IMR-90 (cell line): ENCODE results near the gene MEF2C. TPM values are rescaled to one million over a fixed set of nuclear protein-coding genes. Genes with fewer than 3 reads are reported as not detected.

Experiments
- ATAC-seq: fragments of 200-7000 bp; cut with Tn5 transposase; 2 replicates; pipeline ENCODE4 v1.9.1; 2020; ENCODE audit warnings: low read depth, mild to moderate bottlenecking, moderate library complexity
- BruUV-seq: library from RNA; stranded (reverse); fragments of 400-500 nt; replicated peaks from 2 replicates; lab custom pipeline; 2021; lab: Mats Ljungman, UMichigan
- CTCF ChIA-PET: fragments of 300-600 bp; formaldehyde crosslinking; extraction: SDS; loops from one replicate; lab custom pipeline; 2021; ENCODE audit warnings: antibody characterized with exemption; lab: Yijun Ruan, JAX
- POLR2A ChIA-PET: fragments of 300-600 bp; sonication (Branson Sonifier 250); formaldehyde crosslinking; loops from one replicate; lab custom pipeline; 2022; ENCODE audit warnings: antibody characterized with exemption; ENCODE audit not compliant: unreplicated experiment; lab: Charles Lee
- DNase-seq: peaks from one replicate; pipeline ENCODE4 v3.0.0; 2013
- H2AFZ ChIP-seq: replicated peaks from 2 replicates; pipeline ENCODE3; 2013; ENCODE audit warnings: low read length, mild to moderate bottlenecking; ENCODE audit not compliant: poor library complexity
- H2AK5ac ChIP-seq: 2 replicates; pipeline ENCODE4 v1.6.1; 2013; ENCODE audit warnings: low read depth, low read length, inconsistent platforms
- H2AK9ac ChIP-seq: replicated peaks from 2 replicates; pipeline ENCODE3; 2013; ENCODE audit warnings: mild to moderate bottlenecking, low read depth, low read length, moderate library complexity; ENCODE audit not compliant: poor library complexity
- H2BK120ac ChIP-seq: 2 replicates; pipeline ENCODE4 v1.6.1; 2013; ENCODE audit warnings: low read depth, low read length, inconsistent platforms
- H2BK15ac ChIP-seq: 3 replicates; pipeline ENCODE4 v1.6.1; 2013; ENCODE audit warnings: low read depth, low read length, inconsistent platforms
- H2BK20ac ChIP-seq: 2 replicates; pipeline ENCODE4 v1.6.1; 2013; ENCODE audit warnings: low read depth, mild to moderate bottlenecking, inconsistent platforms, low read length, moderate library complexity
- H2BK5ac ChIP-seq: 2 replicates; pipeline ENCODE4 v1.6.1; 2013; ENCODE audit warnings: mild to moderate bottlenecking, low read depth, low read length, inconsistent platforms; ENCODE audit not compliant: poor library complexity, severe bottlenecking
- H3K14ac ChIP-seq: replicated peaks from 2 replicates; pipeline ENCODE4 v1.6.1; 2013; ENCODE audit warnings: low read depth, low read length, inconsistent platforms
- H3K18ac ChIP-seq: 2 replicates; pipeline ENCODE4 v1.6.1; 2013; ENCODE audit warnings: low read depth, low read length, control low read depth
- H3K23ac ChIP-seq: 2 replicates; pipeline ENCODE4 v1.6.1; 2013; ENCODE audit warnings: low read depth, low read length, inconsistent platforms
- H3K27ac ChIP-seq: 2 replicates; pipeline ENCODE4 v1.5.1; 2013; ENCODE audit warnings: mild to moderate bottlenecking, control low read depth, low read length; ENCODE audit not compliant: insufficient read depth
- H3K27me3 ChIP-seq: 2 replicates; pipeline ENCODE4 v1.6.1; 2013; ENCODE audit warnings: low read length; ENCODE audit not compliant: control insufficient read depth, insufficient read depth
- H3K36me3 ChIP-seq: 2 replicates; pipeline ENCODE4 v1.6.1; 2013; ENCODE audit warnings: low read length, mixed read lengths; ENCODE audit not compliant: control insufficient read depth, insufficient read depth
- H3K4ac ChIP-seq: 2 replicates; pipeline ENCODE4 v1.6.1; 2013; ENCODE audit warnings: low read depth, low read length, inconsistent platforms
- H3K4me1 ChIP-seq: 2 replicates; pipeline ENCODE4 v1.6.1; 2013; ENCODE audit warnings: low read length, mixed read lengths; ENCODE audit not compliant: control insufficient read depth, insufficient read depth
- H3K4me2 ChIP-seq: 2 replicates; pipeline ENCODE4 v1.6.1; 2013; ENCODE audit warnings: low read depth, mild to moderate bottlenecking, control low read depth, low read length, moderate library complexity
- H3K4me3 ChIP-seq: 2 replicates; pipeline ENCODE4 v1.5.1; 2013; ENCODE audit warnings: low read depth, mild to moderate bottlenecking, control low read depth, low read length, moderate library complexity; ENCODE audit not compliant: insufficient read depth
- H3K56ac ChIP-seq: 2 replicates; pipeline ENCODE4 v1.6.1; 2013; ENCODE audit warnings: low read length, inconsistent platforms; ENCODE audit not compliant: insufficient read depth; ENCODE audit errors: extremely low read depth
- H3K79me1 ChIP-seq, 2 experiments: 2 replicates each; pipeline ENCODE4 v1.6.1; 2013; ENCODE audit warnings: low read length in 2 of 2, inconsistent platforms in 1 of 2, low read depth in 1 of 2
- H3K9ac ChIP-seq: 2 replicates; pipeline ENCODE4 v1.6.1; 2013; ENCODE audit warnings: low read depth, low read length, control low read depth
- H3K9me1 ChIP-seq: 2 replicates; pipeline ENCODE4 v1.6.1; 2013; ENCODE audit warnings: low read length, inconsistent platforms; ENCODE audit not compliant: insufficient read depth
- H3K9me3 ChIP-seq: 2 replicates; pipeline ENCODE4 v1.6.1; 2013; ENCODE audit warnings: low read length; ENCODE audit not compliant: control insufficient read depth, insufficient read depth
- H4K20me1 ChIP-seq: 2 replicates; pipeline ENCODE4 v1.6.1; 2013; ENCODE audit warnings: low read length, inconsistent platforms; ENCODE audit not compliant: insufficient read depth
- H4K5ac ChIP-seq: 2 replicates; pipeline ENCODE4 v1.6.1; 2013; ENCODE audit warnings: mild to moderate bottlenecking, low read depth, low read length, control low read depth
- H4K8ac ChIP-seq, 2 experiments: 2 replicates each; pipeline ENCODE4 v1.6.1; 2013; ENCODE audit warnings: low read depth in 2 of 2, low read length in 2 of 2, control low read depth in 1 of 2, inconsistent platforms in 1 of 2
- H4K91ac ChIP-seq: 2 replicates; pipeline ENCODE4 v1.6.1; 2013; ENCODE audit warnings: low read depth, low read length, inconsistent platforms; ENCODE audit not compliant: insufficient read depth
- BHLHE40 ChIP-seq: fragments of 150-350 bp; IDR thresholded peaks from 2 replicates; pipeline ENCODE4 v1.6.1; 2016; ENCODE audit warnings: mild to moderate bottlenecking, low read depth, low read length
- CEBPB ChIP-seq: IDR thresholded peaks from 2 replicates; pipeline ENCODE4 v1.6.1; 2012; ENCODE audit warnings: low read depth, low read length, improper control_type of control experiment
- RCOR1 ChIP-seq: IDR thresholded peaks from 2 replicates; pipeline ENCODE4 v1.6.1; 2012; ENCODE audit warnings: mild to moderate bottlenecking, low read length, improper control_type of control experiment; ENCODE audit not compliant: insufficient replicate concordance
- USF2 ChIP-seq: fragments of 150-350 bp; IDR thresholded peaks from 2 replicates; pipeline ENCODE4 v1.6.1; 2017; ENCODE audit warnings: mild to moderate bottlenecking, antibody characterized with exemption, low read length, low read depth
- WGBS, 2 experiments: methylation state at CpG; one replicate each; pipeline versions ENCODE4 v1.1.5 to v1.1.7; 2013; ENCODE audit warnings: missing lambda C conversion rate in 2 of 2; ENCODE audit not compliant: insufficient read length in 1 of 2; ENCODE audit errors: extremely low coverage in 2 of 2; 5-methylcytosine and 5-hydroxymethylcytosine counted together
- dilution Hi-C: fragments of 300-500 bp; cut with HindIII; formaldehyde crosslinking; loops from one replicate; pipeline ENCODE4 v1.14.3; 2018; ENCODE audit warnings: low sequenced_read_pairs; ENCODE audit not compliant: unreplicated experiment
- in situ Hi-C: fragments of 300-500 bp; cut with MboI; formaldehyde crosslinking; loops from 3 replicates; pipeline ENCODE4 v1.14.3; 2019; ENCODE audit warnings: low sequenced_read_pairs, inconsistent platforms, mixed read lengths
- intact Hi-C: fragments of 100-400 bp; cut with micrococcal nuclease; formaldehyde crosslinking; loops from 2 replicates; pipeline ENCODE4 v1.10.0; 2022
- polyA plus RNA-seq, 3 experiments: library from polyadenylated mRNA; depleted of rRNA; stranded (reverse); fragments of >200 nt; gene quantifications; 2 replicates each; pipeline ENCODE4 v1.2.3, GENCODE V29; 2012; ENCODE audit warnings: low replicate concordance in 1 of 3
- total RNA-seq: library from RNA; depleted of rRNA; stranded (reverse); fragments of >200 nt; gene quantifications from 2 replicates; pipeline ENCODE4 v1.2.3, GENCODE V29; 2012
- TF ChIP-seq, protein P1 (sequence below): fragments of 150-350 bp; IDR thresholded peaks from 2 replicates; pipeline ENCODE4 v1.6.1; 2016; ENCODE audit warnings: low read depth, mild to moderate bottlenecking, low read length, moderate library complexity, borderline replicate concordance

Gene MEF2C
- total and polyA plus RNA-seq, 2 of the 4 experiments (the other 2 are of a cell fraction), result 1.5 to 6.8 TPM

DNA sequence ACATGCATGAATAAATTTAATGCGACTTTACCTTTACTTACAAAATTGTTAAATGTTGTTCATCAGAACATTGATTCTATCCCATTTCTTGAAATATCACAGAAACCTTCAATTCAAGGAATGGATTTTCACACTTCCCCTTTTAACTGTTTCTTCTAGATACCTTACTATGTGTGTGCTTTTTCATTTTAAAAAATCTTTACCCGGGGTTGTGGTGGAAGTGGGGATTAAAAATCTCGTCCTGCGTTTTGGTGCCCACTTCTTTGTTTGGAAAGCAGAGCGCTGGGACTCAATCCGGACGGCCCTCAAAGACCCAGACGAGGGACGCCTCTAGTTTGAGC is 5.8 kb upstream of the MEF2C start:
- H2BK5ac ChIP-seq, result no peak overlapping the region
- 0 out of 2 replicates have a peak, but pooled peaks cover 1% of the 10 kb centered on the region for H3K4me1 ChIP-seq
- no peaks in the 10 kb centered on the region for H4K20me1 ChIP-seq
- H3K36me3 ChIP-seq, result no peaks in the 10 kb centered on the region
- H4K5ac ChIP-seq, result no peak overlapping the region
- no peak overlapping the region for H3K27ac ChIP-seq
- POLR2A ChIA-PET, result no interaction called here
- H3K4ac ChIP-seq, result no peak overlapping the region
- no peak overlapping the region for H3K56ac ChIP-seq
- no peak for TF ChIP-seq USF2
- TF ChIP-seq RCOR1, result no peak
- TF ChIP-seq CEBPB, result no peak
- TF ChIP-seq BHLHE40, result no peak
- TF ChIP-seq, protein P1, sequence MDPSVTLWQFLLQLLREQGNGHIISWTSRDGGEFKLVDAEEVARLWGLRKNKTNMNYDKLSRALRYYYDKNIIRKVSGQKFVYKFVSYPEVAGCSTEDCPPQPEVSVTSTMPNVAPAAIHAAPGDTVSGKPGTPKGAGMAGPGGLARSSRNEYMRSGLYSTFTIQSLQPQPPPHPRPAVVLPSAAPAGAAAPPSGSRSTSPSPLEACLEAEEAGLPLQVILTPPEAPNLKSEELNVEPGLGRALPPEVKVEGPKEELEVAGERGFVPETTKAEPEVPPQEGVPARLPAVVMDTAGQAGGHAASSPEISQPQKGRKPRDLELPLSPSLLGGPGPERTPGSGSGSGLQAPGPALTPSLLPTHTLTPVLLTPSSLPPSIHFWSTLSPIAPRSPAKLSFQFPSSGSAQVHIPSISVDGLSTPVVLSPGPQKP, result no peak
- no peak for ATAC-seq
- H2AK5ac ChIP-seq, result no peak overlapping the region
- H3K27me3 ChIP-seq, result no peaks in the 10 kb centered on the region
- BruUV-seq, result no TSS peak
- H3K9ac ChIP-seq, result no peak overlapping the region
- dilution Hi-C loops (no loop called here), intact Hi-C loops (loop anchor here (10.0 kb wide), 1 partner anchor 326 kb away; no protein-coding TSS in a partner anchor), in situ Hi-C loops (loop anchor here (10.0 kb wide), 1 partner anchor 56 kb away; no protein-coding TSS in a partner anchor)
- no peak overlapping the region for H4K91ac ChIP-seq
- no peaks in the 10 kb centered on the region; the same call in 1 of the 2 replicates for H3K9me1 ChIP-seq
- no peak overlapping the region for H3K4me3 ChIP-seq
- WGBS, 2 experiments, result 60% methylated on average over 1 of the region's 9 CpGs; no CpG with 5 or more reads in 1 of the 2 experiments
- peak overlapping the region; percentile 88; the same call in 1 of the 2 replicates for H3K4me2 ChIP-seq
- no peak overlapping the region for H3K23ac ChIP-seq
- H2BK15ac ChIP-seq, result no peak overlapping the region
- no peaks in the 10 kb centered on the region for H3K9me3 ChIP-seq
- H3K18ac ChIP-seq, result no peak overlapping the region
- H3K14ac ChIP-seq, result no peak overlapping the region
- H4K8ac ChIP-seq, result no peak overlapping the region
- H2BK120ac ChIP-seq, result no peak overlapping the region
- peak overlapping the region; percentile 92 for H2AFZ ChIP-seq
- no peak for DNase-seq
- H2AK9ac ChIP-seq, result peak overlapping the region; percentile 7
- H3K79me1 ChIP-seq, result 0 out of 4 replicates have a peak, but pooled peaks cover 0 to 6% of the 10 kb centered on the region in 2 experiments
- H2BK20ac ChIP-seq, result no peak overlapping the region
- CTCF ChIA-PET, result no interaction called here
